ENCODE data around the gene CX3CL1.

DNA sequence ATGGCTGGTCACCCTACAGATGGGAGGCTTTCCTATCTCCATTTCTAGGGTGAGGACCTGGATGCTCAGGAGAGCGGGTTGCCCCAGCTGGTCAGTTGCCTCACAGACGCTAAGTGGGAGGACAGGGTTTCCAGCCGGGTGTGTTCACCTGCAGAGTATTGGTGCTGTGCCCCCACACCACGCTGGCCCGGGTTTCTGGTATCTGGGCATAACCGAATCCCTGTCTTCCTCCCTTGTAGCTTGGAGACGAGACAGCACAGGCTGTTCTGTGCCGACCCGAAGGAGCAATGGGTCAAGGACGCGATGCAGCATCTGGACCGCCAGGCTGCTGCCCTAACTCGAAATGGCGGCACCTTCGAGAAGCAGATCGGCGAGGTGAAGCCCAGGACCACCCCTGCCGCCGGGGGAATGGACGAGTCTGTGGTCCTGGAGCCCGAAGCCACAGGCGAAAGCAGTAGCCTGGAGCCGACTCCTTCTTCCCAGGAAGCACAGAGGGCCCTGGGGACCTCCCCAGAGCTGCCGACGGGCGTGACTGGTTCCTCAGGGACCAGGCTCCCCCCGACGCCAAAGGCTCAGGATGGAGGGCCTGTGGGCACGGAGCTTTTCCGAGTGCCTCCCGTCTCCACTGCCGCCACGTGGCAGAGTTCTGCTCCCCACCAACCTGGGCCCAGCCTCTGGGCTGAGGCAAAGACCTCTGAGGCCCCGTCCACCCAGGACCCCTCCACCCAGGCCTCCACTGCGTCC is 9.7 kb downstream of the CX3CL1 start:
- TF ChIP-seq, protein P1, sequence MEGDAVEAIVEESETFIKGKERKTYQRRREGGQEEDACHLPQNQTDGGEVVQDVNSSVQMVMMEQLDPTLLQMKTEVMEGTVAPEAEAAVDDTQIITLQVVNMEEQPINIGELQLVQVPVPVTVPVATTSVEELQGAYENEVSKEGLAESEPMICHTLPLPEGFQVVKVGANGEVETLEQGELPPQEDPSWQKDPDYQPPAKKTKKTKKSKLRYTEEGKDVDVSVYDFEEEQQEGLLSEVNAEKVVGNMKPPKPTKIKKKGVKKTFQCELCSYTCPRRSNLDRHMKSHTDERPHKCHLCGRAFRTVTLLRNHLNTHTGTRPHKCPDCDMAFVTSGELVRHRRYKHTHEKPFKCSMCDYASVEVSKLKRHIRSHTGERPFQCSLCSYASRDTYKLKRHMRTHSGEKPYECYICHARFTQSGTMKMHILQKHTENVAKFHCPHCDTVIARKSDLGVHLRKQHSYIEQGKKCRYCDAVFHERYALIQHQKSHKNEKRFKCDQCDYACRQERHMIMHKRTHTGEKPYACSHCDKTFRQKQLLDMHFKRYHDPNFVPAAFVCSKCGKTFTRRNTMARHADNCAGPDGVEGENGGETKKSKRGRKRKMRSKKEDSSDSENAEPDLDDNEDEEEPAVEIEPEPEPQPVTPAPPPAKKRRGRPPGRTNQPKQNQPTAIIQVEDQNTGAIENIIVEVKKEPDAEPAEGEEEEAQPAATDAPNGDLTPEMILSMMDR (optimal IDR thresholded peaks at IDR 0.05 in 1 of 3, IDR thresholded peaks at IDR 0.05 in 1 of 3, conservative IDR thresholded peaks at IDR 0.05 in 1 of 3; ENCODE audit: extremely low read depth in 1 of 3, insufficient read depth in 2 of 3, low read length in 3 of 3) = no peak
- no peak for TF ChIP-seq EZH2 (IDR thresholded peaks at IDR 0.05; ENCODE audit: low read length)

Measured in keratinocyte (primary cell).